Activated naive CD8-positive, alpha-beta T cell (primary cell): Measurements from ENCODE around the gene DUOX1.

Experiments used
- H3K27ac Mint-ChIP-seq: one replicate; pipeline ENCODE4 v1.8.0; 2021; ENCODE audit warnings: mixed read lengths
- H3K27me3 Mint-ChIP-seq: one replicate; pipeline ENCODE4 v1.8.0; 2021; ENCODE audit warnings: mixed read lengths
- H3K36me3 Mint-ChIP-seq: one replicate; pipeline ENCODE4 v1.8.0; 2021; ENCODE audit warnings: mixed read lengths
- H3K4me1 Mint-ChIP-seq: one replicate; pipeline ENCODE4 v1.8.0; 2021; ENCODE audit warnings: low read depth, mixed read lengths
- H3K4me3 Mint-ChIP-seq: one replicate; pipeline ENCODE4 v1.8.0; 2021; ENCODE audit warnings: mild to moderate bottlenecking, mixed read lengths
- H3K9me3 Mint-ChIP-seq: one replicate; pipeline ENCODE4 v1.8.0; 2021; ENCODE audit warnings: low read depth, mixed read lengths

Gene DUOX1

GRCh38 chr15:45157974-45158373, 28.2 kb downstream of the DUOX1 start:
- Mint-ChIP-seq H3K27ac (no peak overlapping the region), H3K36me3 (no peaks in the 10 kb centered on the region), H3K4me3 (no peak overlapping the region), H3K9me3 (no peaks in the 10 kb centered on the region), H3K27me3 (no peaks in the 10 kb centered on the region), H3K4me1 (peaks cover 4% of the 10 kb centered on the region)

DNA sequence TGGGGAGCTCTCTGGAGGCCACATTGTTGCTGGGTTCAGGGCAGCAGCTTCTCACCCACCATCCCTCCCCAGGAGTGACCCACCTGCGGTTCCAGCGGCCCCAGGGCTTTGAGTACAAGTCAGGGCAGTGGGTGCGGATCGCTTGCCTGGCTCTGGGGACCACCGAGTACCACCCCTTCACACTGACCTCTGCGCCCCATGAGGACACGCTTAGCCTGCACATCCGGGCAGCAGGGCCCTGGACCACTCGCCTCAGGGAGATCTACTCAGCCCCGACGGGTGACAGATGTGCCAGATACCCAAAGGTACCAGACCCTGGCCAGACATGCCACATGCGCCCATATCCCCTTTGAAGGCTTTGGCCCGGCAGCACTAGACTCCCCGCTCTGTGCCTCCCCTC, 31.9 kb downstream of the DUOX1 start:
- Mint-ChIP-seq H3K9me3 (no peaks in the 10 kb centered on the region), H3K4me1 (peaks cover 9% of the 10 kb centered on the region), H3K36me3 (no peaks in the 10 kb centered on the region), H3K27me3 (no peaks in the 10 kb centered on the region), H3K4me3 (no peak overlapping the region), H3K27ac (no peak overlapping the region)

- Mint-ChIP-seq H3K4me3 (no peak overlapping the region), H3K36me3 (no peaks in the 10 kb centered on the region), H3K4me1 (peaks cover 9% of the 10 kb centered on the region), H3K9me3 (no peaks in the 10 kb centered on the region), H3K27me3 (no peaks in the 10 kb centered on the region), H3K27ac (no peak overlapping the region)
These were observed 33.1 kb downstream of the DUOX1 start for GRCh38 chr15:45162771-45163507.

GRCh38 chr15:45163508-45163856, 33.7 kb downstream of the DUOX1 start:
- Mint-ChIP-seq H3K27me3 (no peaks in the 10 kb centered on the region), H3K27ac (peak overlapping the region; percentile 34), H3K9me3 (no peaks in the 10 kb centered on the region), H3K36me3 (no peaks in the 10 kb centered on the region), H3K4me3 (no peak overlapping the region), H3K4me1 (peaks cover 7% of the 10 kb centered on the region)

GRCh38 chr15:45164914-45165313, 35.1 kb downstream of the DUOX1 start:
- H3K27me3 Mint-ChIP-seq = no peaks in the 10 kb centered on the region
- no peaks in the 10 kb centered on the region for H3K9me3 Mint-ChIP-seq
- H3K4me3 Mint-ChIP-seq = peak overlapping the region; percentile 76
- peak overlapping the region; percentile 87 for H3K27ac Mint-ChIP-seq
- H3K4me1 Mint-ChIP-seq = peaks cover 5% of the 10 kb centered on the region
- no peaks in the 10 kb centered on the region for H3K36me3 Mint-ChIP-seq

GRCh38 chr15:45165536-45165935, 35.7 kb downstream of the DUOX1 start:
- Mint-ChIP-seq H3K9me3 (no peaks in the 10 kb centered on the region), H3K36me3 (no peaks in the 10 kb centered on the region), H3K4me1 (peaks cover 5% of the 10 kb centered on the region), H3K4me3 (peak overlapping the region; percentile 76), H3K27me3 (no peaks in the 10 kb centered on the region), H3K27ac (peak overlapping the region; percentile 87)

DNA sequence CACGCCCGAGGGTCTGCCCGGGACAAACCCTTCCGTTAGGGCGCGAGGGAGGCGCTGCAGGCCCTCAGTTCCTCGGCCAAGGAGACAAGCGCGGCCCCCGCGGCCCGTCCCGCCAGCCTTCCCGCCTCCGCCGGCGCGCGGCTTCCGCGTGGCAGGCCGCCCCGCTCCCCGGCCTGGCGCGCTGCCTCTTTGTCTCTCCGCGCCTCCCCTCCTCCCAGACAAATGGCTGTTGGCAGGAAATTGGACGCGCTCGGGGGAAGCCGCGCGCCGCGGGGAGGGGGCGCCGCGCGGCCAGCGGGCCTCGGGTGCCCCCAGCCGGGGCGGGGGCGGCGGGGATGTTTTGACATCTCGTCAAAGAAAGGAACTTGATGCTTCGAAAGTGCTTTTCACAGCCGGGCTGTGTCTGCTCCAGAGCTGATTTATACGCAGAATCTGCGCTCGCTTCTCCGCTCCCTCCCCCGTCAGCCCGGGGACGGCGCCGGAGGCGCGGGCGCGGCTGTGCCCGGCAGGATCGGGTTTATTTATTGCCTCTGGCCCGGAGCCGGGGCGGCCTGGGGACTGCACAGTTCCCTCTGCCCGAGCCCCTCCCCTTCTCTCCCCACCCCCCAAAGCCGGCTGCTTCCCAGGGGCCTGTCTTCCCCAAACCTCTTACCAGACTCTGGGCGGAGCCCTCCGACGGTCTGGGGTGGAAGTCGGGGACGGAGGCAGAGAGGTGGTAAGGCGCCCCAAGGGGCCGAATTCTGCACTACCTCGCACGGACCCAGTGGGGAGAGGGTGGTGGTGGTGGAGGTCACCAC, 37.2 kb downstream of the DUOX1 start:
- H3K36me3 Mint-ChIP-seq = peaks cover 2% of the 10 kb centered on the region
- H3K27me3 Mint-ChIP-seq = no peaks in the 10 kb centered on the region
- H3K4me3 Mint-ChIP-seq = peak overlapping the region; percentile 69
- H3K9me3 Mint-ChIP-seq = no peaks in the 10 kb centered on the region
- peak overlapping the region; percentile 64 for H3K27ac Mint-ChIP-seq
- peaks cover 5% of the 10 kb centered on the region for H3K4me1 Mint-ChIP-seq

DNA sequence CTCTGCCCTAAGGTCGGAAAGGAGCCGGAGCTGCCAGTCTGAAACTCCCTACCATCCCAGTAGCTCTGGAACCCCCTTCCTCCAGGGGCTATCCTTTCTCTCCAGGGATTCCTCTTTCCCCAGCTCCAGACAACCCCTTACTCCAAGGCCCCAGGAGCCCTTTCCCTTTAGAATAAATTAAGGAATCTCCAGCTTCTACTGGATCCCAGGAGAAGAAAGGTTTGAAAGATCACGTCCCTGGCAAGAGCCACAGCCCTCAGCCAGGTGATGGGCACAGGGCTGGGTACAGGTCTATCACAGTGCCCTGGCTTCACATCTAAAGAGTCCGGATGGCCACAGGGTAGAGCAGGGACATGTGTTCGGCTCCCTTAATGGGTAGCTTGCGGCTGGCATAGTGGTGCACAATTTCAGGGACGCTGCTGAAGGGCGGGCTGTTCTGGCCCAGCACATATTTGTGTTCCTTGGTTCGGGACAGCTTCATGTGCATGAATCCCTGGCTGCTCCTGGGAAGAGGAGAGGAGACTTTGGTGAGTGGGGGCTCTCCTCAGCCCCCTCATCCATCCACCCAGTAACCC, 37.9 kb downstream of the DUOX1 start:
- Mint-ChIP-seq H3K4me1 (peaks cover 5% of the 10 kb centered on the region), H3K27me3 (no peaks in the 10 kb centered on the region), H3K27ac (peak overlapping the region; percentile 64), H3K36me3 (peaks cover 2% of the 10 kb centered on the region), H3K4me3 (peak overlapping the region; percentile 69), H3K9me3 (no peaks in the 10 kb centered on the region)

GRCh38 chr15:45168286-45168685, 38.5 kb downstream of the DUOX1 start:
- Mint-ChIP-seq H3K27me3 (no peaks in the 10 kb centered on the region), H3K4me3 (no peak overlapping the region), H3K4me1 (peaks cover 5% of the 10 kb centered on the region), H3K36me3 (peaks cover 2% of the 10 kb centered on the region), H3K27ac (no peak overlapping the region), H3K9me3 (no peaks in the 10 kb centered on the region)

- Mint-ChIP-seq H3K4me3 (peak overlapping the region; percentile 30), H3K27me3 (no peaks in the 10 kb centered on the region), H3K36me3 (peaks cover 2% of the 10 kb centered on the region), H3K27ac (no peak overlapping the region), H3K4me1 (peaks cover 5% of the 10 kb centered on the region), H3K9me3 (no peaks in the 10 kb centered on the region)
These were observed 39.2 kb downstream of the DUOX1 start for GRCh38 chr15:45168751-45169551.

DNA sequence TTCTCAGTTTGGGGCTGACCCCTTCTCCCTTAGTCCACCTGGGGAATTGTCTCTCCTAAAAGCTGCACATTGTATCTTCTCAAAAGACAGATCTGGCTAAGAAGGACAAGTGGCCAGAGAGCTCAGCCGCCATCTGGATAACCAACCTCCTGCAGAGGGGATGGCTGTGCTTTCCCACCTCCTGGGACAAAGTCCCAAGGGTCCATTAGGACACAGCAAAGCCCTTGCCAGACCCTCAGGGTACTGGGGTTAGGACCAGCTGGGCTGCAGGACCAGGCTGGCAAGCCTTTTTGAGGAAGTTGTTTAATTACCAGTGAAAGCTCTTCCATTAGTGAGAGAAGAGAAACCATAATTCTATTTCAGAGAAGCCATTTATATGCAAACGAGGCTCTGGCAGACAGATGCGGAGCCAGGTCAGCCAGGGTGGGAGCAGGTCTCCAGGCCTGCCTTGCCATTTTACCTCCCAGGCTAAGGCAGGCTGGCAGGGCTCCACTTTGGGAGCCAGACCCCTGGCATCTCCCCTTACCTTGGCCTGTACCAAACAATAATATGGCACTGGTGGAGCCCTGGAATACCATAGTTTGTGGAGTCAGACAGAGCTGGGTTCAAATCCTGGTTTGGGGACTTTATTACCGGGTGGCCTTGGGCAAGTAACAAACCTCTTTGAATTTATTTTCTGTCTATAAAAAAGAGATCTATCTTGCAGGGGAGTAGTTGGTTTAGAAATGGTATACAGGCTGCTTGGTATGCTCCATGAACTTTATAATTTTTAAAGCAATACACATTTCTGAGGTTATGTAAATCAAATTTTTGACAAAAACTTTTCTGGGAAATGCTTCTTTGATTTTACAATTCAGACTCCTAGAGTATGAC, 40.0 kb downstream of the DUOX1 start:
- no peaks in the 10 kb centered on the region for H3K9me3 Mint-ChIP-seq
- H3K4me3 Mint-ChIP-seq = no peak overlapping the region
- H3K27me3 Mint-ChIP-seq = no peaks in the 10 kb centered on the region
- H3K4me1 Mint-ChIP-seq = peaks cover 5% of the 10 kb centered on the region
- peaks cover 2% of the 10 kb centered on the region for H3K36me3 Mint-ChIP-seq
- no peak overlapping the region for H3K27ac Mint-ChIP-seq

DNA sequence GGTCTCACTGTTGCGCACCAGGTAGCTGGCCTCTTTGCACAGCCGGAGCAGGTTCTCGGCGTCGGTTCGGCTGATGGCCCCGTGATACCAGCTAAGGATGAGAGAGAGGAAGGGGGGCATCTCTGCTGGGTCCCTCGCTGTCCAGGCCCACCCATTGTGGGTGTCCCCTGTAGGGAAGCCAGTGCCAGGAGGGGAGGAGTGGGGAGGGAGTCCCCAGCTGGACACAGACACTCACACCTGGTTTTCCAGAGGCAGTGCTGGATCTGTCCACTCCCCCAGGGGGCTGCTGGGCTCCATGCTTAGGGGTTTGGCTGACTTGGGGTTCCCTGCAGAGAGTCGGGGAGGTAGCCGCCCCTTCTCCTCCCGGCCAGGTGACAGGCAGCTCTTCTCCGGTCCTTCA, 42.1 kb downstream of the DUOX1 start:
- H3K27me3 Mint-ChIP-seq = no peaks in the 10 kb centered on the region
- H3K4me3 Mint-ChIP-seq = no peak overlapping the region
- H3K36me3 Mint-ChIP-seq = peaks cover 2% of the 10 kb centered on the region
- H3K4me1 Mint-ChIP-seq = no peaks in the 10 kb centered on the region
- no peaks in the 10 kb centered on the region for H3K9me3 Mint-ChIP-seq
- no peak overlapping the region for H3K27ac Mint-ChIP-seq

- H3K4me3 Mint-ChIP-seq = no peak overlapping the region
- H3K9me3 Mint-ChIP-seq = no peaks in the 10 kb centered on the region
- H3K36me3 Mint-ChIP-seq = peaks cover 5% of the 10 kb centered on the region
- H3K27me3 Mint-ChIP-seq = no peaks in the 10 kb centered on the region
- H3K4me1 Mint-ChIP-seq = no peaks in the 10 kb centered on the region
- H3K27ac Mint-ChIP-seq = no peak overlapping the region
These were observed 44.3 kb downstream of the DUOX1 start for GRCh38 chr15:45174069-45174468.

GRCh38 chr15:45174577-45174976, 44.8 kb downstream of the DUOX1 start:
- H3K4me1 Mint-ChIP-seq = no peaks in the 10 kb centered on the region
- no peak overlapping the region for H3K27ac Mint-ChIP-seq
- H3K36me3 Mint-ChIP-seq = peaks cover 5% of the 10 kb centered on the region
- no peak overlapping the region for H3K4me3 Mint-ChIP-seq
- no peaks in the 10 kb centered on the region for H3K9me3 Mint-ChIP-seq
- H3K27me3 Mint-ChIP-seq = no peaks in the 10 kb centered on the region
